ENCODE data around the gene RSPH1.

DNA sequence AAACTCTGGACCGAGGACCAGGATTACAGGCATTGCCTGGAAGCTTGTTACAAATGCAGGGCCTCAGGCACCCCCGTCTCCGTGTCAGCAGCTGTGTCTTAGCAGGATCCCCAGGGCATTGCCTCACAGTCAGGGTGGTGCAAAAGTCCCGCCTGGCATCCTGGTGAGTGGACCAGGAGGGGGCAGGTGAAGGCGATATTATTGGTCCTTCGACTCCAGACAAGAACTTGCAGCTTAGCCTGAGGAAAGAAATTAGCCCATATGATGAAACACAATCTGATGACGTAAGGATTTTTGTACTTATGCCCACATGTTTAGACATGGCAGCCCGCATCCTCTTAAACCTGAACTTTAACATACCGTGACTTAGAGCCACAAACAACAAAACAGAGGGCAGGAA lies 40.8 kb downstream of the RSPH1 start:
- TF ChIP-seq POLR2A (IDR thresholded peaks at IDR 0.05) (no peak), EP300 (IDR thresholded peaks at IDR 0.05) (no peak), POLR2AphosphoS5 (IDR thresholded peaks at IDR 0.05) (no peak)

Measured in upper lobe of left lung (tissue), 4 donors.